Spleen (tissue), 11 donors: Measurements from ENCODE around the gene ENTPD8. TPM values are rescaled to one million over a fixed set of nuclear protein-coding genes. Genes with fewer than 3 reads are reported as not detected.

ENCODE experiments used
- DNase-seq: peaks from one replicate; pipeline ENCODE4 v3.0.0-alpha.2; 2020
- H3K27ac ChIP-seq, 8 donors: fragments of 200-600 bp; sonication (generic) in 7 of 8; 1 replicate in 4 of 8; 2 replicates in 4 of 8; pipeline versions ENCODE4 v1.5.0 to v1.8.0; 2016 to 2021; ENCODE audit warnings: inconsistent platforms in 4 of 8, mild to moderate bottlenecking in 4 of 8, moderate library complexity in 1 of 8
- H3K27me3 ChIP-seq, 7 donors: fragments of 200-600 bp; sonication (generic) in 6 of 7; replicated peaks in 1 of 7; 1 replicate in 4 of 7; 2 replicates in 3 of 7; pipeline versions ENCODE4 v1.5.0 to v1.8.0; 2016 to 2021; ENCODE audit warnings: inconsistent platforms in 3 of 7, mild to moderate bottlenecking in 1 of 7
- H3K36me3 ChIP-seq, 6 donors: fragments of 200-600 bp; sonication (generic) in 5 of 6; 1 replicate in 4 of 6; 2 replicates in 2 of 6; pipeline versions ENCODE4 v1.5.0 to v1.8.0; 2016 to 2021; ENCODE audit warnings: inconsistent platforms in 2 of 6
- H3K4me1 ChIP-seq, 6 donors: fragments of 200-600 bp; sonication (generic) in 5 of 6; 1 replicate in 3 of 6; 2 replicates in 3 of 6; pipeline versions ENCODE4 v1.5.0 to v1.8.0; 2016 to 2021; ENCODE audit warnings: inconsistent platforms in 3 of 6
- H3K4me3 ChIP-seq, 8 donors: fragments of 200-600 bp; sonication (generic) in 7 of 8; 1 replicate in 4 of 8; 2 replicates in 4 of 8; pipeline versions ENCODE4 v1.5.0 to v1.8.0; 2016 to 2021; ENCODE audit warnings: inconsistent platforms in 4 of 8, mild to moderate bottlenecking in 4 of 8, moderate library complexity in 2 of 8
- H3K9me3 ChIP-seq, 8 donors: fragments of 200-600 bp; sonication (generic) in 7 of 8; 1 replicate in 4 of 8; 2 replicates in 4 of 8; pipeline versions ENCODE4 v1.5.0 to v1.8.0; 2016 to 2021; ENCODE audit warnings: inconsistent platforms in 4 of 8
- CTCF ChIP-seq, 11 experiments: fragments of 200-600 bp in 7 of 11; fragments of 450-650 bp in 4 of 11; sonication (generic) in 4 of 11; IDR thresholded peaks in 8 of 11; conservative IDR thresholded peaks in 3 of 11; 1 replicate in 7 of 11; 2 replicates in 4 of 11; pipeline versions ENCODE4 v1.4.0 to v1.8.0; 2016 to 2021; ENCODE audit warnings: antibody characterized with exemption in 11 of 11, inconsistent platforms in 4 of 11, mild to moderate bottlenecking in 1 of 11
- POLR2A ChIP-seq, 3 donors: fragments of 450-650 bp; IDR thresholded peaks; one replicate each; pipeline ENCODE4 v1.5.1; 2017; ENCODE audit warnings: antibody characterized with exemption in 3 of 3, mild to moderate bottlenecking in 1 of 3
- POLR2AphosphoS5 ChIP-seq, 3 donors: sonication (generic); formaldehyde crosslinking; IDR thresholded peaks; one replicate each; pipeline ENCODE4 v1.5.1; 2017; ENCODE audit warnings: antibody characterized with exemption in 3 of 3
- WGBS, 5 donors: extraction: QIAGEN DNeasy Blood & Tissue Kit in 3 of 5; methylation state at CpG; one replicate each; pipeline versions ENCODE4 v1.1.5 to v1.1.7; 2013 to 2018; 5-methylcytosine and 5-hydroxymethylcytosine counted together
- intact Hi-C: fragments of 100-400 bp; cut with DNase I; formaldehyde crosslinking; loops from one replicate; pipeline ENCODE4 v1.15.0; 2023; ENCODE audit warnings: low total_unique reads
- polyA plus RNA-seq, 3 donors: library from polyadenylated mRNA; stranded (reverse); fragments of 200-250 nt; gene quantifications; one replicate each; pipeline ENCODE4 v1.2.1, GENCODE V29; 2013
- total RNA-seq, 7 donors: library from RNA; depleted of rRNA in 3 of 7; stranded (reverse); fragments of >200 nt in 3 of 7; fragmentation: NEBNext Ultra II Directional in 4 of 7; extraction: Animal tissue kit (Norgen Biotek cat#: 25700) in 4 of 7; gene quantifications; one replicate each; pipeline versions ENCODE4 v1.1.0 to v1.2.1, GENCODE V29; 2016 to 2021
- donor health status: healthy with polysubstance abuse.
- donor health status: DM: no; HTN: no; CAD: no; lungs with moderate emphysema.
- donor health status: DM: no; HTN: no; CAD: no.
- donor health status: Bipolar disorder and iron deficiency.
- donor health status: healthy.
- donor health status: DM: no; HTN: no; CAD: no.
- donor health status: DM: yes; HTN: yes; CAD: no.

ENTPD8 gene
- total and polyA plus RNA-seq, 10 donors, result 0.07 to 0.37 (median 0.18) TPM; not detected in 4

GRCh38 chr9:137457406-137458193, 16.4 kb upstream of the ENTPD8 start:
- intact Hi-C loops, result no loop called here
- Histone ChIP-seq H3K27ac (peak overlapping the region in 2 of 8 donors; percentile 84 to 89), H3K9me3 (no peaks in the 10 kb centered on the region), H3K27me3 (peaks cover 0 to 19% (median 0%) of the 10 kb centered on the region in 7 donors), H3K36me3 (peaks cover 0 to 33% (median 0%) of the 10 kb centered on the region in 6 donors), H3K4me1 (peaks cover 39 to 95% (median 74%) of the 10 kb centered on the region in 6 donors), H3K4me3 (peak overlapping the region in 1 of 8 donors; percentile 72)
- TF ChIP-seq CTCF (IDR thresholded peaks at IDR 0.05 in 8 of 11, conservative IDR thresholded peaks at IDR 0.05 in 3 of 11), result no peak
- no peak for TF ChIP-seq POLR2AphosphoS5 (IDR thresholded peaks at IDR 0.05)
- TF ChIP-seq POLR2A (IDR thresholded peaks at IDR 0.05), result no peak
- peak; percentile 83 for DNase-seq
- 92 to 96% (median 94%) methylated on average over 22 to 44 of the region's 44 CpGs for WGBS, 5 donors

DNA sequence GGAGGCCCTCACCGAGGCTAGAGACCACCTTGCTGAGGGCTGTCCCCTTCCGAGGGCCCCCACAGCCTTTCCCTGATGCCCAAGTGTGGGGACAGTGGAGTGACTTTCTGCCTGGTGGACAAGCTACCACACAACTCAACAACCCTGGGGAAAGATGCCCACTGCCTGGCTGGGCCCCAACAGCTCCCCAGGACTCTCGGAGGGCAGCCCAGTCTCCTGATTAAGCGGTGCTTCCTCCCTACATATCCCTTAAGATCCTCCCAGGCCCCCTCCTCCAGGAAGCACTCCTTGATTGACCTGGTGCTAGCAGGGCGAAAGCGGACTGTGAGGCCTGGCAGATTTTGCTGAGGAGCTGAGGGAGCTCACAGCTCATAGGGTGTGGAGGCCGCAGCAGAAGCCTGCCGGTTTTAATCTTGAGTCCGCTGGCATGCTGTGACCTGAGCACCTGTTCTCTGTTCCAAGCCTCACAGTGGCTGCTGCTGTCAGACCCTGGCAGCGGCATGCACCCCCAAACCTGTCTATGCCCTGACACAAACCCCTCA, 15.8 kb upstream of the ENTPD8 start:
- intact Hi-C loops, result no loop called here
- Histone ChIP-seq H3K27me3 (peaks cover 0 to 14% (median 0%) of the 10 kb centered on the region in 7 donors), H3K27ac (no peak overlapping the region), H3K9me3 (no peaks in the 10 kb centered on the region), H3K36me3 (peaks cover 0 to 37% (median 0%) of the 10 kb centered on the region in 6 donors), H3K4me1 (peaks cover 35 to 93% (median 72%) of the 10 kb centered on the region in 6 donors), H3K4me3 (no peak overlapping the region)
- DNase-seq, result no peak
- WGBS, 5 donors, result 93 to 98% (median 97%) methylated on average over 6 to 10 of the region's 10 CpGs
- TF ChIP-seq POLR2AphosphoS5 (IDR thresholded peaks at IDR 0.05), result no peak
- TF ChIP-seq CTCF (IDR thresholded peaks at IDR 0.05 in 8 of 11, conservative IDR thresholded peaks at IDR 0.05 in 3 of 11), result no peak

DNA sequence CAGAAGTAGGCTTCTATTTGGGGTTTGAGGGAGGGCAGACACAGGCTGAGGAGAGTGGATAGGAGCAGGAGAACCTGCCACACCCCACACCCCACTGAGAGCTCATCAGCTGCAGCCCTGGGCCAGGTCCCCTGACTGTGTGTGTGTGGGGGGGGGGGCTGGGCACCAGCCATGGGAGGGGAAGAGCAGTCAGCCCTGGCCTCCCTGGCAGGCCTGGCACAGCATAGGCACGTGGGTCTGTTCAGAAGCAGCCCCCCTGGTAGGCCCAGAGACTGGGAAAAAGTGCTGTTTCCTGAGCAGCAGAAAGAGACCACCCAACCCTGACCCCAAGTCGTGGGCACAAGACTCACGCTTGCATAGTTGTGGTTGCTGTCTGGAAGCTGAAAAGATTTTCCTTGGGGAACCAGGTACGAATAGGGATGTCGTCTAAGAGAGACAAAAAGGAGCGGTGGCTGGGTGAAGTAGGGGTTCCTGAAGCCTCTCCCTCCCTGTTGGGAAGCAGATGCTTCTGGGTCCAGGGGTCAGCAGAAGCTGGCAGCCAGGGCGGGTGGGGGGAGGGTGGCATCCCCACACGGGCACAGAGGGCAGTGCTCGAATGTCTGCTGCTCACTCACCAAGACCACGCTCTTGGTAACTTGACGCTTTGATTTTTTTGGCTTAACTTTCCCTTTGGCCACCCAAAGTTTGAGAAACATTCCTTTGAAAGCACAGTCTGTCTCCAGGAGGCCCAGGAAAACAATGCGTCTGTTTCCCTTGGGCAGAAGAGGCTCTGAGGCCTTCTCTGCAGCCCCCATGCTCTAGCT, 15.1 kb upstream of the ENTPD8 start:
- H3K27ac ChIP-seq, result peak overlapping the region in 3 of 8 donors; percentile 88
- H3K4me3 ChIP-seq, result no peak overlapping the region
- peaks cover 0 to 37% (median 0%) of the 10 kb centered on the region in 6 donors for H3K36me3 ChIP-seq
- no peaks in the 10 kb centered on the region for H3K9me3 ChIP-seq
- peaks cover 29 to 86% (median 66%) of the 10 kb centered on the region in 6 donors for H3K4me1 ChIP-seq
- peaks cover 0 to 9% (median 0%) of the 10 kb centered on the region in 7 donors for H3K27me3 ChIP-seq
- TF ChIP-seq CTCF (IDR thresholded peaks at IDR 0.05 in 8 of 11, conservative IDR thresholded peaks at IDR 0.05 in 3 of 11), result no peak
- no peak for TF ChIP-seq POLR2AphosphoS5 (IDR thresholded peaks at IDR 0.05)
- TF ChIP-seq POLR2A (IDR thresholded peaks at IDR 0.05), result no peak
- peak; percentile 64 for DNase-seq
- WGBS, 5 donors, result 78 to 87% (median 86%) methylated on average over 12 of the region's 12 CpGs
- intact Hi-C loops, result no loop called here
